Epithelial cell of proximal tubule (primary cell): ENCODE measurements around the gene CLCF1. TPM values are rescaled to one million over a fixed set of nuclear protein-coding genes. Genes with fewer than 3 reads are reported as not detected.

Experiments
- DNase-seq: peaks from one replicate; pipeline ENCODE4 v3.0.0-alpha.2; 2011; ENCODE audit warnings: low read depth
- H3K4me3 ChIP-seq: 2 replicates; pipeline ENCODE4 v1.5.1; 2011; ENCODE audit warnings: low read depth, mild to moderate bottlenecking, low read length
- total RNA-seq: library from RNA; depleted of rRNA; stranded (reverse); fragments of >200 nt; gene quantifications from 2 replicates; pipeline ENCODE4 v1.2.3, GENCODE V29; 2015
- TF ChIP-seq, protein P1 (sequence below): conservative IDR thresholded peaks from 2 replicates; pipeline ENCODE4 v1.5.1; 2012; ENCODE audit warnings: low read depth, mild to moderate bottlenecking, low read length

CLCF1 gene
- 23.8 and 44.6 TPM in 2 replicates for total RNA-seq

DNA sequence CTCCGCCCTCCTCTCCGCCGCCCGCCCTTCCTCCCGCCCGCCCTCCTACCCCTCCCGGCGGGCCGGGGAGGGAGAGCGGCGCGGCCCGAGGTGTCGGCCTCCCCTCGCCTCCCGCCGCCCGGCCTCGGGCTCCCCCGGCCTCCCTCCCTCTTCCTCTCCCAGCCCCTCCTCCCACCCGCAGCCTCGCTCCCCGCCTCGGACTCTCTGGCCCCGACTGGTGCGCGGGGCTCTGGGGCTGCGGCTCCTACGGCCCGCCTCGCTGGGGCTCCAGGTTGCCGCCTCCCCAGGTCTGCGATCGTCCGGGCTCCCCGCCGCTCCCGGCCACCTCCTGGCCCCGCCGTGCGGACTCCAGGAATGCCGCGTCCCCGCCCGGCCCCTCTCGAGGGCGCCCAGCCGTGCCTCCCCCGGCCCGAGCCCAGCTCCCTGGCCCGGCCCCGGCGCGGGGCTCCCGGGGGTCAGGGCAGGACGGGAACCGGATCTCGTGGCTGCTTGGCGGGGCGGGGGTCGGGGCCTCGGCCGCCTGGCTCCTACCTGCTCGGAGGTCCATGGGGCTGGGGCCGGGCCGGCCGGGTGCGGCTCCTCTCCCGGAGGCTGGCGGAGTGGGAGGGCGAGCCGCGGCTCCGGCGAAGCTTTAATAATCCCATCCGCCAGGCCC is at the start of gene CLCF1:
Gene CLCF1, minus strand, starts transcription at position 606 of the 655 bp plus-strand sequence. Its CDS starts 59 bp downstream, at position 547.
- no peak for DNase-seq
- TF ChIP-seq, protein P1, sequence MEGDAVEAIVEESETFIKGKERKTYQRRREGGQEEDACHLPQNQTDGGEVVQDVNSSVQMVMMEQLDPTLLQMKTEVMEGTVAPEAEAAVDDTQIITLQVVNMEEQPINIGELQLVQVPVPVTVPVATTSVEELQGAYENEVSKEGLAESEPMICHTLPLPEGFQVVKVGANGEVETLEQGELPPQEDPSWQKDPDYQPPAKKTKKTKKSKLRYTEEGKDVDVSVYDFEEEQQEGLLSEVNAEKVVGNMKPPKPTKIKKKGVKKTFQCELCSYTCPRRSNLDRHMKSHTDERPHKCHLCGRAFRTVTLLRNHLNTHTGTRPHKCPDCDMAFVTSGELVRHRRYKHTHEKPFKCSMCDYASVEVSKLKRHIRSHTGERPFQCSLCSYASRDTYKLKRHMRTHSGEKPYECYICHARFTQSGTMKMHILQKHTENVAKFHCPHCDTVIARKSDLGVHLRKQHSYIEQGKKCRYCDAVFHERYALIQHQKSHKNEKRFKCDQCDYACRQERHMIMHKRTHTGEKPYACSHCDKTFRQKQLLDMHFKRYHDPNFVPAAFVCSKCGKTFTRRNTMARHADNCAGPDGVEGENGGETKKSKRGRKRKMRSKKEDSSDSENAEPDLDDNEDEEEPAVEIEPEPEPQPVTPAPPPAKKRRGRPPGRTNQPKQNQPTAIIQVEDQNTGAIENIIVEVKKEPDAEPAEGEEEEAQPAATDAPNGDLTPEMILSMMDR = no peak
- peak within 1 kb of the TSS; percentile 74 for H3K4me3 ChIP-seq

DNA sequence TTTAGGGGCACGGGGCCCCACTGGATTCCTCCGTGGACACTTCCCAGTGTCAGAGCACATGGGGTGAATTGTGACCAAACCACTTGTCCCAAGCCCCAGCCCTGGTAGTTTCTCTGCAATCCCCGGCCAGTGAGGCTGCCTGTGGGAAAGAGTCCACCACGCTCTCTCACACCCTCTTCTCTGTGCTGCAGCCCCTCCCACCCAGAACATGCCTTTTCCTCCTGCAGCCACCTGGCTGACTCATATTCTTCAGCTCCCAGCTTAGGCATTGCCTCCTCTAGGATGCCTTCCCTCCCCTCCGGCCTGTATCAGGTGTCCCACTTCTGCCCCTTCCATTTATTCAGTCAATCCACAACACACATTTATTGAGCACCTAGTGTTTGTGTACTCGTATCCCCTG is 49.5 kb upstream of the CLCF1 start:
- TF ChIP-seq, protein P1 = no peak
- no peak for DNase-seq

DNA sequence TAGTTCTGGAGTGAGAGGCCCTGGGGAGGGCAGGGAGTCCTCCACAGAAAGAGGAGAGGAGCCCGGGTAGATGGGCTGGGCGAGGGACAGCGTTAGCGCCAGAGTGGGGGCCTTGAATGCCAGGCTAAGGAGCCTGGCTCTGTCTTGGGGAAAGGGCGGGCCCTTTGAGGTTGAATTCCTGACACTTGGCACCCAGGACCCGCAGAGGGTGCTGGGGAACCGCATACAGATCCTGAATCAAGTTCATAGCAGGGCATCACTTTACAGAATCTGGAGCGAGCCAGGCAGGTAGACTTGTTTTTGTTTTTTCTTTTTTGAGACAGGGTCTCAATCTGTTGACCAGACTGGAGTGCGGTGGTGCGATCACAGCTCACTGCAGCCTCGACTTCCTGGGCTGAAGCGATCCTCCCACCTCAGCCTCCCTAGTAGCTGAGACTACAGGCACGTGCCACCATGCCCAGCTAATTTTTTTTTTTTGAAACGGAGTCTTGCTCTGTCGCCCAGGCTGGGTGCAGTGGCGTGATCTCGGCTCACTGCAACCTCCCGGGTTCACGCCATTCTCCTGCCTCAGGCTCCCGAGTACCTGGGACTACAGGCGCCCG is 48.1 kb upstream of the CLCF1 start:
- no peak for DNase-seq
- peak overlapping the region; percentile 34 for H3K4me3 ChIP-seq

More for the DNA sequence above, 49.5 kb upstream of the CLCF1 start:
- no peak overlapping the region for H3K4me3 ChIP-seq

DNA sequence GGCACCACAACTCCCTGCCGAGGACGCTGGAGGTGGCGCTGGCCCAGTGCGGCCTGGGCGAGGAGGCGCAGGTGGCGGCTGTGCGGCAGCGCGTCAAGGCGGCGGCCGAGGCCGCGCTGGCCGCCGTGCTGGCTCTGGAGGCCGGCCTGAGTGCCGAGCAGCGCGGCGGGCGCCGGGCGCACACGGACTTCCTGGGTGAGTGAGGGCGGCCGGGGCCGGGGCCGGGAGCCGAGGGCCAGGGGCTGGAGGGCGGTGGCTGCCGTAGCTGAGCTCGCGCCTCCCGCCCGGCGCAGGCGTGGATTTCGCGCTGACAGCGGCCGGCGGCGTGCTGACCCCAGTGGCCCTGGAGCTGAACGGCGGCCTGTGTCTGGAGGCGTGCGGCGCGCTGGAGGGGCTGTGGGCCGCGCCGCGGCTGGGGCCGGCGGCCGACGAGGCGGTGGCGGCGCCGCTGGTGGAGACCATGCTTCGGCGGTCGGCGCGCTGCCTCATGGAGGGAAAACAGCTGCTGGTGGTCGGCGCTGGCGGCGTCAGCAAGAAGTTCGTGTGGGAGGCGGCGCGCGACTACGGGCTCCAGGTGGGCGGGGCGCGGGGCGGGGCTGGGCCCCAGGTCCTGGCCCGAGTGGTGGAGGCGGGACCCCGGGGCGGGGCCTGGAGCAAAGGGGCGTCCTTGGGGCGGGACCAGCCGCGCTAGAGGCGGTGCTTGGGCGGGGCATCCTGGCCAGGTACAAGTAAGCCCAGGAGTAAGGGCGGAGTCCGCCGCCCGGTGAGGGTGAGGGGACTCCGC is 47.4 kb upstream of the CLCF1 start:
- TF ChIP-seq, protein P1 = no peak
- no peak for DNase-seq
- H3K4me3 ChIP-seq = peak overlapping the region; percentile 46

More for the DNA sequence above, 48.1 kb upstream of the CLCF1 start:
- TF ChIP-seq, protein P1 = no peak

DNA sequence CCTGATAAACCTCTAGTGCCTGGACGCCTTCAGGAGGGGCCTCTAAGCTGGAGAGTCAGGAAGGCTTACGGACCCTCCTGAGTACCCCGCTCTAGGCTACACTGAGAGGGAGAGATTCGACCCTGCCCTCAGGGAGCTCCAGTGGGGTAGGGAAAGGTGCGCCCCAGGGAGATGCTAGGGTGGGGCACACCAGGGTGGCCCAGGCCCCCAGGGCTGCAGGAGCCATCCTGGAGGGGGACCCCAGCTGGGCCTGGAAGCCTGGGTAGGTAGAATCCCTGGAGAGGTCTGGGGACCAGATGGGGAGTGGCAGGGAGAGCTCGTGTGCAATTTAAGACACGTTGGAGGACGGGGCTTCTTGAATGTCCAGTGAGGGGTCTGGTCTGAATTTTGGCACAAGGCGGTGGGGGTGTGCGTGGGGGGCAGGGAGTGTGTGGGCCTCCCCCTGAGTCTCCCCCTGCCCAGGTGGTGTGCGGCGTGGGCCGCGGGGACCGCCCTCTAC is 46.8 kb upstream of the CLCF1 start:
- DNase-seq = no peak
- TF ChIP-seq, protein P1 = no peak
- H3K4me3 ChIP-seq = peak overlapping the region; percentile 46

DNA sequence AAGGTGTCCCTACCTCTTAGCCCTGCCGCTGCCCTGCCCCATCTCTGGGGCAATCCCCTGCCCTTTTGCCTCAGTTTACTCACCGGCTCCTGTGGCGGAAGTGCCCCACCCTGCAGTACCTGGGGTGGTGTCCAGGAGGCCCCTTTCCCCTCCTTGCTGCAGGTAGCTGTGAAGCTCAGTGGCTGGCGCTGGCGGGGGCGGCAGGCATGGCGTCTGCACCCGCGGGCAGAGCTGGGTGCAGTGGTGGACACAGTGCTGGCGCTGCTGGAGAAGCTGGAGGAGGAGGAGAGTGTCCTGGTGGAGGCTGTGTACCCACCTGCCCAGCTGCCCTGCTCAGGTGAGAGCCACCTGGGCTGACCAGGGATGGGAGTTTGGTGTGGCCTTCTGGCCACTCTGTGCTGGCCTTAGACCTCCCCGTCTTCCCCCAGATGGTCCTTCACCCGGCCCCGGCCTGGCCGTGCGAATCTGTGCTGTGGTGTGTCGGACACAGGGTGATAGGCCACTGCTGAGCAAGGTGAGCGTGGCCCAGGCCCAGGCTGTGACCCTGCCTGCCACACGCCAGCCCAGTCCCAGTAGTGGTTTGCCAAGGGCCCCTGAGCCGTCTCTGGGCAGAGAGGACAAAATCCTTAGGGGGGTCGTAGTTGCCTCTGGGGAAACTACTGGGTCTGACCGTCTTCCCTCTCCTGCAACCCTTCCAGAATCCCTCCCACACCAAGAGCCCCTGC is 46.1 kb upstream of the CLCF1 start:
- TF ChIP-seq, protein P1 = no peak
- no peak for DNase-seq
- no peak overlapping the region for H3K4me3 ChIP-seq
